H1 (cell line): ENCODE data around the gene MRTFA. TPM values are rescaled to one million over a fixed set of nuclear protein-coding genes. Genes with fewer than 3 reads are reported as not detected.

Experiments
- CTCF ChIA-PET: fragments of 300-600 bp; sonication (Branson Sonifier 250); formaldehyde crosslinking; loops from one replicate; lab custom pipeline; 2021; ENCODE audit not compliant: partially characterized antibody; lab: Charles Lee
- POLR2A ChIA-PET: fragments of 300-600 bp; sonication (Branson Sonifier 250); formaldehyde crosslinking; loops from one replicate; lab custom pipeline; 2021; ENCODE audit warnings: inconsistent platforms; ENCODE audit not compliant: partially characterized antibody; lab: Charles Lee
- DNase-seq, 2 experiments: peaks; one replicate each; pipeline versions ENCODE4 v3.0.0 to v3.0.0-alpha.2; 2010 to 2022; ENCODE audit warnings: low spot score in 2 of 2, low read depth in 1 of 2, mixed read lengths in 1 of 2
- FAIRE-seq: peaks from 2 replicates; lab custom pipeline; 2011; peaks lifted over from hg19 to GRCh38; lab: Jason Lieb, UNC
- H2AFZ ChIP-seq: 2 replicates; pipeline ENCODE4 v1.8.1; 2012; ENCODE audit warnings: low read length, inconsistent platforms
- H2AK5ac ChIP-seq: 2 replicates; pipeline ENCODE4 v1.6.1; 2013; ENCODE audit warnings: low read depth, low read length
- H2BK120ac ChIP-seq: replicated peaks from 2 replicates; pipeline ENCODE3; 2013; ENCODE audit warnings: low read depth, low read length, inconsistent platforms
- H2BK12ac ChIP-seq: 2 replicates; pipeline ENCODE4 v1.6.1; 2013; ENCODE audit warnings: low read depth, low read length
- H2BK15ac ChIP-seq: 2 replicates; pipeline ENCODE4 v1.6.1; 2013; ENCODE audit warnings: low read length
- H2BK20ac ChIP-seq: 2 replicates; pipeline ENCODE4 v1.6.1; 2013; ENCODE audit warnings: low read length
- H2BK5ac ChIP-seq: 2 replicates; pipeline ENCODE4 v1.6.1; 2013; ENCODE audit warnings: low read depth, low read length
- H3K14ac ChIP-seq: 2 replicates; pipeline ENCODE4 v1.6.1; 2013; ENCODE audit warnings: inconsistent platforms; ENCODE audit not compliant: insufficient read length
- H3K18ac ChIP-seq: 2 replicates; pipeline ENCODE4 v1.6.1; 2013; ENCODE audit warnings: low read length; ENCODE audit errors: extremely low read depth
- H3K23ac ChIP-seq: 2 replicates; pipeline ENCODE4 v1.6.1; 2013; ENCODE audit warnings: inconsistent platforms; ENCODE audit not compliant: insufficient read length
- H3K23me2 ChIP-seq: 2 replicates; pipeline ENCODE4 v1.6.1; 2013; ENCODE audit warnings: low read depth, low read length
- H3K27ac ChIP-seq: 2 replicates; pipeline ENCODE4 v1.6.1; 2011; ENCODE audit warnings: low read depth, low read length, inconsistent platforms
- H3K27me3 ChIP-seq, 4 experiments: replicated peaks in 1 of 4; 1 replicate in 1 of 4; 2 replicates in 3 of 4; pipeline versions ENCODE4 v1.6.1 to v1.8.1; 2011 to 2013; ENCODE audit warnings: low read length in 3 of 4, mild to moderate bottlenecking in 3 of 4, inconsistent platforms in 2 of 4, mixed read lengths in 2 of 4, moderate library complexity in 1 of 4; ENCODE audit not compliant: control insufficient read depth in 3 of 4, insufficient read depth in 3 of 4; ENCODE audit errors: extremely low read depth in 1 of 4
- H3K36me3 ChIP-seq, 4 experiments: 2 replicates each; pipeline versions ENCODE4 v1.6.1 to v1.8.1; 2011 to 2013; ENCODE audit warnings: mild to moderate bottlenecking in 4 of 4, low read length in 3 of 4, moderate library complexity in 2 of 4, control low read depth in 1 of 4, inconsistent platforms in 1 of 4; ENCODE audit not compliant: insufficient read depth in 4 of 4, control insufficient read depth in 2 of 4
- H3K4ac ChIP-seq: replicated peaks from 2 replicates; pipeline ENCODE3; 2013; ENCODE audit warnings: low read length, low read depth, mixed read lengths, inconsistent platforms; ENCODE audit not compliant: insufficient read length
- H3K4me1 ChIP-seq, 4 experiments: replicated peaks in 1 of 4; 1 replicate in 1 of 4; 2 replicates in 3 of 4; pipeline versions ENCODE4 v1.6.1 to v1.8.1; 2011 to 2013; ENCODE audit warnings: low read length in 3 of 4, inconsistent platforms in 2 of 4, mixed read lengths in 1 of 4; ENCODE audit not compliant: insufficient read depth in 4 of 4, control insufficient read depth in 3 of 4
- H3K4me2 ChIP-seq, 2 experiments: 2 replicates each; pipeline versions ENCODE4 v1.6.1 to v1.8.1; 2011 to 2013; ENCODE audit warnings: low read depth in 2 of 2, low read length in 2 of 2, control low read depth in 1 of 2, inconsistent platforms in 1 of 2, mild to moderate bottlenecking in 1 of 2; ENCODE audit not compliant: insufficient read depth in 1 of 2
- H3K4me3 ChIP-seq, 4 experiments: fragments of 200-600, 300-600 bp in 1 of 4; sonication (generic), shearing (Covaris generic), sonication (Bioruptor Twin) in 1 of 4; 2 replicates each; pipeline versions ENCODE4 v1.5.1 to v1.8.1; 2011 to 2016; ENCODE audit warnings: low read length in 4 of 4, low read depth in 3 of 4, control low read depth in 2 of 4, inconsistent platforms in 2 of 4, mild to moderate bottlenecking in 2 of 4, mixed read lengths in 1 of 4, moderate library complexity in 1 of 4; ENCODE audit not compliant: insufficient read depth in 2 of 4; ENCODE audit errors: extremely low read depth in 1 of 4
- H3K56ac ChIP-seq: replicated peaks from 2 replicates; pipeline ENCODE3; 2013; ENCODE audit warnings: low read depth, mild to moderate bottlenecking, mixed read lengths, low read length, inconsistent platforms; ENCODE audit not compliant: insufficient read length
- H3K79me1 ChIP-seq: 2 replicates; pipeline ENCODE4 v1.6.1; 2013; ENCODE audit warnings: low read depth, low read length, control low read depth
- H3K79me2 ChIP-seq, 2 experiments: 2 replicates each; pipeline versions ENCODE4 v1.6.1 to v1.8.1; 2012 to 2013; ENCODE audit warnings: low read length in 2 of 2, mild to moderate bottlenecking in 2 of 2, inconsistent platforms in 1 of 2; ENCODE audit not compliant: insufficient read depth in 2 of 2, control insufficient read depth in 1 of 2
- H3K9ac ChIP-seq, 4 experiments: replicated peaks in 1 of 4; 1 replicate in 1 of 4; 2 replicates in 3 of 4; pipeline versions ENCODE4 v1.6.1 to v1.8.1; 2011 to 2013; ENCODE audit warnings: low read depth in 3 of 4, low read length in 3 of 4, control low read depth in 2 of 4, mild to moderate bottlenecking in 2 of 4, moderate library complexity in 2 of 4, inconsistent platforms in 1 of 4; ENCODE audit errors: extremely low read depth in 1 of 4
- H3K9me3 ChIP-seq, 2 experiments: 2 replicates each; pipeline versions ENCODE4 v1.6.1 to v1.8.1; 2012 to 2013; ENCODE audit warnings: mild to moderate bottlenecking in 2 of 2, moderate library complexity in 2 of 2, control low read depth in 1 of 2, inconsistent platforms in 1 of 2, low read depth in 1 of 2, low read length in 1 of 2, mixed read lengths in 1 of 2; ENCODE audit not compliant: insufficient read depth in 2 of 2
- H4K20me1 ChIP-seq, 2 experiments: replicated peaks in 1 of 2; 2 replicates each; pipeline versions ENCODE3 to v1.8.1; 2011 to 2013; ENCODE audit warnings: inconsistent platforms in 2 of 2, low read length in 2 of 2, mild to moderate bottlenecking in 1 of 2; ENCODE audit not compliant: insufficient read depth in 2 of 2, control insufficient read depth in 1 of 2
- H4K5ac ChIP-seq: 2 replicates; pipeline ENCODE4 v1.6.1; 2013; ENCODE audit warnings: low read length, low read depth, mixed read lengths, inconsistent platforms; ENCODE audit not compliant: insufficient read length
- H4K8ac ChIP-seq: 2 replicates; pipeline ENCODE4 v1.8.0; 2013; ENCODE audit warnings: mild to moderate bottlenecking, moderate library complexity, low read length, inconsistent platforms; ENCODE audit not compliant: insufficient read depth; ENCODE audit errors: extremely low read depth
- H4K91ac ChIP-seq: replicated peaks from 2 replicates; pipeline ENCODE3; 2013; ENCODE audit warnings: low read length, mixed read lengths, inconsistent platforms; ENCODE audit not compliant: insufficient read length
- CHD1 ChIP-seq: IDR thresholded peaks from 2 replicates; pipeline ENCODE4 v1.6.1; 2012; ENCODE audit warnings: low read depth, low read length, improper control_type of control experiment
- CREB1 ChIP-seq: IDR thresholded peaks from 2 replicates; pipeline ENCODE4 v1.6.1; 2012; ENCODE audit warnings: inconsistent platforms
- KDM5A ChIP-seq: fragments of 200-600 bp; IDR thresholded peaks from 2 replicates; pipeline ENCODE4 v1.7.1; 2012; ENCODE audit warnings: mild to moderate bottlenecking, low read length, inconsistent platforms, mixed read lengths
- MAFK ChIP-seq: IDR thresholded peaks from 2 replicates; pipeline ENCODE4 v1.6.1; 2012; ENCODE audit warnings: low read depth, mild to moderate bottlenecking, improper control_type of control experiment, low read length
- NRF1 ChIP-seq: IDR thresholded peaks from 2 replicates; pipeline ENCODE4 v1.6.1; 2011; ENCODE audit warnings: mild to moderate bottlenecking, low read depth, low read length, improper control_type of control experiment
- POLR2AphosphoS5 ChIP-seq: IDR thresholded peaks from 2 replicates; pipeline ENCODE4 v1.6.1; 2011; ENCODE audit warnings: low read depth, low read length
- SP4 ChIP-seq: IDR thresholded peaks from 2 replicates; pipeline ENCODE4 v1.6.1; 2012; ENCODE audit warnings: low read length, inconsistent platforms
- SRF ChIP-seq: IDR thresholded peaks from 2 replicates; pipeline ENCODE4 v1.6.1; 2011; ENCODE audit warnings: mild to moderate bottlenecking, low read depth, low read length, moderate library complexity
- WGBS, 2 experiments: shearing (Covaris generic) in 1 of 2; methylation state at CpG; one replicate each; pipeline versions ENCODE4 v1.1.6 to v1.1.7; 2013 to 2015; ENCODE audit warnings: low lambda C conversion rate in 2 of 2, mixed read lengths in 2 of 2, inconsistent platforms in 1 of 2, low coverage in 1 of 2, missing lambda C conversion rate in 1 of 2; ENCODE audit not compliant: insufficient replicate concordance in 2 of 2, insufficient coverage in 1 of 2, insufficient read length in 1 of 2; ENCODE audit errors: extremely low coverage in 1 of 2, missing lambda C conversion rate in 1 of 2; 5-methylcytosine and 5-hydroxymethylcytosine counted together
- polyA plus RNA-seq, 7 experiments: library from polyadenylated mRNA; depleted of rRNA in 3 of 7; stranded (reverse) in 5 of 7; unstranded in 2 of 7; fragments of >200 nt in 5 of 7; fragments of 200-250 nt in 2 of 7; gene quantifications; 1 replicate in 5 of 7; 2 replicates in 1 of 7; 4 replicates in 1 of 7; pipeline versions ENCODE4 v1.2.1 to v1.2.3, GENCODE V29; 2011 to 2013; ENCODE audit warnings: missing spikeins in 2 of 7, mixed read lengths in 2 of 7
- total RNA-seq: library from RNA; stranded (reverse); fragmentation: NEBNext Ultra II Directional; extraction: Animal tissue kit (Norgen Biotek cat#: 25700); gene quantifications from 2 replicates; pipeline ENCODE4 v1.2.1, GENCODE V29; 2021
- TF ChIP-seq, protein P1 (sequence below): IDR thresholded peaks from 2 replicates; pipeline ENCODE4 v1.6.1; 2012; ENCODE audit warnings: inconsistent platforms

MRTFA gene
- total and polyA plus RNA-seq, 2 of the 8 experiments (the other 6 are each of a cell fraction or from before 2014, with no cell fraction given), result 5.4 to 37.9 TPM

DNA sequence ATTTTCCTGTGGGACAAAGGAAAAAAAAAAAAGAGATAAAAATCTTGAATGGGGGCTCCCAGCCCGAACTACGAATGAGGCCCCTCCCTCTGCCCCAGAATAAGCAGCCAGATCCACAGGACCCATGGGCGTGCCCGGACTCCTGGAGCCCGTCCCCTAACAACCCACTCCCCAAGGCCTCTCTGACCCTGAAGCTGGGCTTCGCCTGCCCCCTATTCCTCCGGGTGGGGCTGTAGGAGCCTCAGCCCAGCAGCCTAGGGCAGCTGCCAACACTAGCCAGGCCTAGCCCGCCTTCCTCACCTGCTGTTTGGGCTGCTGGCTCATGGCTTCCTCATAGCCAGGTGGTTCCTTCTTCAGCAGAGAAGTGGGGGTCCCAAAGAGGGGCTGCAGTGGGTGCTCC, 219.5 kb downstream of the MRTFA start:
- Histone ChIP-seq H4K20me1 (peaks cover 0 to 3% of the 10 kb centered on the region in 2 experiments), H3K56ac (no peak overlapping the region), H4K8ac (0 out of 2 replicates have a peak overlapping the region, but pooled peaks have one; percentile 40), H3K9ac (no peak overlapping the region), H4K91ac (no peak overlapping the region), H2BK5ac (no peak overlapping the region; the same call in 1 of the 2 replicates), H3K18ac (no peak overlapping the region), H3K27me3 (no peaks in the 10 kb centered on the region), H2BK15ac (no peak overlapping the region), H4K5ac (no peak overlapping the region), H3K4me2 (no peak overlapping the region), H3K9me3 (no peaks in the 10 kb centered on the region), H2AK5ac (no peak overlapping the region), H3K27ac (no peak overlapping the region), H3K23ac (no peak overlapping the region), H2BK12ac (no peak overlapping the region), H3K4me1 (no peaks in the 10 kb centered on the region; a peak in 1 of 7 replicates), H2AFZ (no peak overlapping the region), H2BK120ac (no peak overlapping the region), H3K36me3 (peaks cover 7 to 22% (median 14%) of the 10 kb centered on the region in 4 experiments; a peak in 6 of 8 replicates), H3K4me3 (no peak overlapping the region), H3K23me2 (no peaks in the 10 kb centered on the region), H3K14ac (no peak overlapping the region), H2BK20ac (no peak overlapping the region), H3K79me2 (no peaks in the 10 kb centered on the region), H3K79me1 (no peaks in the 10 kb centered on the region), H3K4ac (no peak overlapping the region)
- DNase-seq (no peak), FAIRE-seq (no peak)
- 95% methylated on average over 6 of the region's 8 CpGs; no CpG with 5 or more reads in 1 of the 2 experiments for WGBS, 2 experiments
- TF ChIP-seq MAFK (no peak), CHD1 (no peak), KDM5A (no peak), POLR2AphosphoS5 (no peak), SP4 (no peak), CREB1 (no peak), NRF1 (no peak), SRF (no peak)
- TF ChIP-seq, protein P1, sequence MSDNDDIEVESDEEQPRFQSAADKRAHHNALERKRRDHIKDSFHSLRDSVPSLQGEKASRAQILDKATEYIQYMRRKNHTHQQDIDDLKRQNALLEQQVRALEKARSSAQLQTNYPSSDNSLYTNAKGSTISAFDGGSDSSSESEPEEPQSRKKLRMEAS, result no peak
- CTCF ChIA-PET, result interaction anchor here (0.6 to 1.0 kb wide), 5 partner anchors 13 to 1121 kb away, joined by 3 to 5 read pairs (median 3); no protein-coding TSS in a partner anchor
- POLR2A ChIA-PET, result interaction anchor here (2.0 kb wide), 1 partner anchor 9 kb away, joined by 8 read pairs; no protein-coding TSS in a partner anchor
